Gastrocnemius medialis (tissue), 4 donors: ENCODE measurements around the gene SGCD.

Source experiments
- CTCF ChIP-seq, 5 experiments: fragments of 450-650 bp in 3 of 5; fragments of 200-600 bp in 2 of 5; sonication (generic) in 2 of 5; IDR thresholded peaks in 4 of 5; conservative IDR thresholded peaks in 1 of 5; 1 replicate in 4 of 5; 2 replicates in 1 of 5; pipeline ENCODE4 v1.5.1; 2016 to 2019; ENCODE audit warnings: antibody characterized with exemption in 5 of 5, mild to moderate bottlenecking in 3 of 5, moderate library complexity in 3 of 5
- POLR2A ChIP-seq, 2 donors: fragments of 450-650 bp; IDR thresholded peaks; one replicate each; pipeline ENCODE4 v1.6.1; 2017; ENCODE audit warnings: antibody characterized with exemption in 2 of 2, mild to moderate bottlenecking in 2 of 2, moderate library complexity in 2 of 2

- no peak for TF ChIP-seq CTCF (IDR thresholded peaks at IDR 0.05 in 4 of 5, conservative IDR thresholded peaks at IDR 0.05 in 1 of 5)
- TF ChIP-seq POLR2A (IDR thresholded peaks at IDR 0.05): no peak
These were observed 12.3 kb downstream of the SGCD start for GRCh38 chr5:156339139-156339841.
